Measurements from ENCODE around the gene NLRP2B. TPM values are rescaled to one million over a fixed set of nuclear protein-coding genes. Genes with fewer than 3 reads are reported as not detected.

Gene NLRP2B
- total and polyA plus RNA-seq, 2 of the 8 experiments (the other 6 are each of a cell fraction or from before 2014, with no cell fraction given) = not detected

- peak; percentile 30 for TF ChIP-seq CHD7 (IDR thresholded peaks at IDR 0.05; ENCODE audit: insufficient replicate concordance, low read length)
Measured at GRCh38 chrX:57647020-57647419, 33.0 kb downstream of the NLRP2B start (continued).

All from H1 (cell line).